GM23338 (cell line): ENCODE measurements around the gene RP9. TPM values are rescaled to one million over a fixed set of nuclear protein-coding genes. Genes with fewer than 3 reads are reported as not detected.

Source experiments
- ATAC-seq: fragments of 200-7000 bp; cut with Tn5 transposase; 3 replicates; pipeline ENCODE4 v1.9.1; 2020
- DNase-seq: peaks from one replicate; pipeline ENCODE4 v3.0.0-alpha.2; 2015; ENCODE audit warnings: low spot score
- H2AFZ ChIP-seq: fragments of 200-600 bp; sonication (generic); 2 replicates; pipeline ENCODE4 v1.8.0; 2016; ENCODE audit warnings: antibody characterized with exemption, mild to moderate bottlenecking, moderate library complexity
- H3F3A ChIP-seq: fragments of 200-600 bp; sonication (generic); replicated peaks from 2 replicates; pipeline ENCODE4 v1.8.0; 2017; ENCODE audit warnings: antibody characterized with exemption, mixed run types, low read depth
- H3K27ac ChIP-seq: fragments of 200-600 bp; sonication (generic); 2 replicates; pipeline ENCODE4 v1.6.1; 2016; ENCODE audit warnings: low read depth
- H3K27me3 ChIP-seq: fragments of 200-600 bp; sonication (generic); 2 replicates; pipeline ENCODE4 v1.8.0; 2016; ENCODE audit warnings: mild to moderate bottlenecking, mixed run types, moderate library complexity; ENCODE audit not compliant: insufficient read depth
- H3K36me3 ChIP-seq: fragments of 200-600 bp; sonication (generic); 2 replicates; pipeline ENCODE4 v1.8.0; 2016; ENCODE audit warnings: mild to moderate bottlenecking; ENCODE audit not compliant: insufficient read depth
- H3K4me1 ChIP-seq: fragments of 200-600 bp; sonication (generic); 2 replicates; pipeline ENCODE4 v1.8.0; 2016; ENCODE audit warnings: mild to moderate bottlenecking, moderate library complexity; ENCODE audit not compliant: insufficient read depth
- H3K4me2 ChIP-seq: fragments of 200-600 bp; sonication (generic); 2 replicates; pipeline ENCODE4 v1.7.1; 2017; ENCODE audit warnings: mixed run types
- H3K4me3 ChIP-seq: fragments of 200-600 bp; sonication (generic); 2 replicates; pipeline ENCODE4 v1.6.1; 2016; ENCODE audit warnings: mixed run types
- H3K79me2 ChIP-seq: fragments of 200-600 bp; sonication (generic); replicated peaks from 2 replicates; pipeline ENCODE4 v1.8.0; 2017; ENCODE audit warnings: mild to moderate bottlenecking; ENCODE audit not compliant: insufficient read depth
- H3K9me2 ChIP-seq: fragments of 200-600 bp; sonication (generic); 2 replicates; pipeline ENCODE4 v1.8.0; 2017; ENCODE audit not compliant: insufficient read depth
- H4K20me1 ChIP-seq: fragments of 200-600 bp; sonication (generic); replicated peaks from 2 replicates; pipeline ENCODE4 v1.8.0; 2017; ENCODE audit warnings: mild to moderate bottlenecking; ENCODE audit not compliant: insufficient read depth
- H3K27ac Mint-ChIP-seq: 2 replicates; pipeline ENCODE4 v1.8.0; 2020; ENCODE audit warnings: inconsistent platforms, mild to moderate bottlenecking, moderate library complexity, mixed read lengths
- H3K27me3 Mint-ChIP-seq: 3 replicates; pipeline ENCODE4 v1.8.0; 2022; ENCODE audit warnings: low read depth, mild to moderate bottlenecking, moderate library complexity, mixed read lengths, inconsistent platforms; ENCODE audit not compliant: insufficient read depth, poor library complexity
- H3K36me3 Mint-ChIP-seq: 3 replicates; pipeline ENCODE4 v1.8.0; 2021; ENCODE audit warnings: low read depth, mild to moderate bottlenecking, inconsistent platforms, moderate library complexity, mixed read lengths
- H3K4me1 Mint-ChIP-seq: 3 replicates; pipeline ENCODE4 v1.8.0; 2020; ENCODE audit warnings: mild to moderate bottlenecking, inconsistent platforms, mixed read lengths
- H3K4me3 Mint-ChIP-seq: 3 replicates; pipeline ENCODE4 v1.8.0; 2021; ENCODE audit warnings: moderate library complexity, mild to moderate bottlenecking, inconsistent platforms, mixed read lengths
- H3K9me3 Mint-ChIP-seq: 3 replicates; pipeline ENCODE4 v1.8.0; 2020; ENCODE audit warnings: moderate library complexity, mild to moderate bottlenecking, inconsistent platforms, mixed read lengths
- CREB1 ChIP-seq: fragments of 250-450 bp; sonication (Bioruptor Pico); IDR thresholded peaks from 2 replicates; pipeline ENCODE4 v1.5.0; 2020; ENCODE audit warnings: low read depth, mild to moderate bottlenecking, moderate library complexity
- EZH2phosphoT487 ChIP-seq: fragments of 200-600 bp; sonication (generic); IDR thresholded peaks from one replicate; pipeline ENCODE4 v1.8.1; 2018; ENCODE audit warnings: antibody characterized with exemption; ENCODE audit not compliant: unreplicated experiment
- JUNB ChIP-seq: IDR thresholded peaks from one replicate; pipeline ENCODE4 v1.6.1; 2016; ENCODE audit warnings: antibody characterized with exemption; ENCODE audit not compliant: unreplicated experiment
- NANOG ChIP-seq: IDR thresholded peaks from 2 replicates; pipeline ENCODE4 v1.6.1; 2016; ENCODE audit warnings: antibody characterized with exemption, borderline replicate concordance
- POLR2AphosphoS5 ChIP-seq: IDR thresholded peaks from 2 replicates; pipeline ENCODE4 v1.6.1; 2016; ENCODE audit warnings: antibody characterized with exemption, low read depth
- ZNF114 ChIP-seq: fragments of 250-450 bp; sonication (Bioruptor Pico); IDR thresholded peaks from 2 replicates; pipeline ENCODE4 v1.5.0; 2020; ENCODE audit warnings: mild to moderate bottlenecking, moderate library complexity
- ZNF331 ChIP-seq: fragments of 250-450 bp; sonication (Bioruptor Pico); IDR thresholded peaks from 2 replicates; pipeline ENCODE4 v1.5.0; 2020; ENCODE audit warnings: low read depth, mild to moderate bottlenecking, moderate library complexity
- polyA plus RNA-seq: library from polyadenylated mRNA; unstranded; fragments of >200 nt; fragmentation: Nextera tagmentation; extraction: Ambion mirVana; gene quantifications from 2 replicates; pipeline ENCODE4 v1.2.1, GENCODE V29; 2016
- total RNA-seq: library from RNA; depleted of rRNA; stranded (reverse); fragments of >200 nt; shearing (Covaris generic); gene quantifications from 2 replicates; pipeline ENCODE4 v1.2.3, GENCODE V29; 2014
- TF ChIP-seq, protein P1 (sequence below): IDR thresholded peaks from 2 replicates; pipeline ENCODE4 v1.6.1; 2016; ENCODE audit warnings: antibody characterized with exemption
- TF ChIP-seq, protein P2 (sequence below): IDR thresholded peaks from one replicate; pipeline ENCODE4 v1.6.1; 2018; ENCODE audit warnings: antibody characterized with exemption; ENCODE audit not compliant: unreplicated experiment
- TF ChIP-seq, protein P3 (sequence below), 2 experiments: fragments of 200-600 bp in 1 of 2; sonication (generic) in 1 of 2; conservative IDR thresholded peaks; 2 replicates each; pipeline versions ENCODE4 v1.5.1 to v1.6.1; 2016 to 2017; ENCODE audit warnings: antibody characterized with exemption in 2 of 2, low read depth in 2 of 2, mild to moderate bottlenecking in 2 of 2, moderate library complexity in 1 of 2

RP9 gene
- total and polyA plus RNA-seq, 2 experiments from 2014 or later = 8.7 to 43.2 TPM

DNA sequence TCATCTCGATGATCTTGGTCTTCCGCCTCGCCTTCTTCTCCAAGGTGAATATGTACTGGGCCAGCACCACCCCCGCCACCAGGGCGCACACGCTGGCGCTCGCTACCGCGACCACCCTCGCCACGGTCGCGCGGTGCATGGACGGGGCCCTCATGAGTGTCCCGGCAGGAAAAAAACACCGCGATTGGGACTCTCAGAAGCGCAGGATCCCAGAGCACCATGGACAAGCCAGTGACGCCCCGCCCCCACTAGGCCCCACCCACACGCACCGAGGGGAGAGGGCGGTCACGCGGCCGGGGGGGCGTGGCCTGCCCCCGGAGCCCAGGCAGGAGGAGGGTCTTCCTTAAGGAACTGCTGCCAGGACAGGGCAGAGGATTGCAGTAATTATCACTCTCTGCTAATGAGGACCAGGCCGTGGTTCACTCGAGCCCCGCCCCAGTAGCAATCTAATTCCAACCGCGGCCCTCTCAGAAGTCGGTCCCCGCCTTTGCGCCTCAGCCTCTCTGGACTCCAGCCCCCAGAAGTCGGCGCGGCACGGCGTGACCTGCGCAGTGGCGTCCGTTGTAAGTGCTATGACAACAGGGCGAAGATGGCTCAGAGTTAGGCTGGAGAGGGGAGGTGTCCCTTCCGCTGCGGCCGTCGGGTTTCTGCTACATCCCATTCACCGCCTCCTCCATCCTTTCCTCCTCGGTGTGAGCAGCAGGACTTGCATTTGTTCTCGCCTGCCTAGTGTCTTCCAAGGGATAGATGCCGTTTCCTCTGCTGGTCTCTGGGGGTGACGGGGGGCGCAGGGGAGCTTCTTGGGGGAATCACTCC lies 20.0 kb upstream of the RP9 start, which contains the start of gene BBS9:
BBS9 (plus strand) TSS at position 575 of the 816 bp plus-strand sequence. CDS start 16,689 bp downstream, outside the sequence.
- Histone ChIP-seq H3K27me3 (no peaks in the 10 kb centered on the region), H3K4me2 (peak within 1 kb of the TSS; percentile 91), H3K4me1 (peaks cover 6% of the 10 kb centered on the region; the same call in 1 of the 2 replicates), H3K79me2 (no peaks in the 10 kb centered on the region), H3K9me2 (no peaks in the 10 kb centered on the region), H3F3A (no peaks in the 10 kb centered on the region), H3K4me3 (peak within 1 kb of the TSS; percentile 76), H4K20me1 (no peaks in the 10 kb centered on the region), H3K36me3 (no peaks in the 10 kb centered on the region), H2AFZ (peak within 1 kb of the TSS; percentile 99), H3K27ac (no peak within 1 kb of the TSS)
- Mint-ChIP-seq H3K4me1 (peaks cover 8% of the 10 kb centered on the region), H3K9me3 (no peaks in the 10 kb centered on the region), H3K27me3 (no peaks in the 10 kb centered on the region), H3K27ac (peak within 1 kb of the TSS; percentile 91), H3K4me3 (peak within 1 kb of the TSS; percentile 98), H3K36me3 (no peaks in the 10 kb centered on the region)
- peak; percentile 97 for DNase-seq
- 0 out of 2 replicates have a peak, but pooled peaks have one; percentile 16 for TF ChIP-seq CREB1 (CRISPR knock-in tag)
- TF ChIP-seq ZNF331 = no peak
- TF ChIP-seq ZNF114 = no peak
- TF ChIP-seq POLR2AphosphoS5 = peak; percentile 67
- no peak for TF ChIP-seq JUNB
- TF ChIP-seq EZH2phosphoT487 = no peak
- TF ChIP-seq, protein P1, sequence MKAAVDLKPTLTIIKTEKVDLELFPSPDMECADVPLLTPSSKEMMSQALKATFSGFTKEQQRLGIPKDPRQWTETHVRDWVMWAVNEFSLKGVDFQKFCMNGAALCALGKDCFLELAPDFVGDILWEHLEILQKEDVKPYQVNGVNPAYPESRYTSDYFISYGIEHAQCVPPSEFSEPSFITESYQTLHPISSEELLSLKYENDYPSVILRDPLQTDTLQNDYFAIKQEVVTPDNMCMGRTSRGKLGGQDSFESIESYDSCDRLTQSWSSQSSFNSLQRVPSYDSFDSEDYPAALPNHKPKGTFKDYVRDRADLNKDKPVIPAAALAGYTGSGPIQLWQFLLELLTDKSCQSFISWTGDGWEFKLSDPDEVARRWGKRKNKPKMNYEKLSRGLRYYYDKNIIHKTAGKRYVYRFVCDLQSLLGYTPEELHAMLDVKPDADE = peak; percentile 82
- peak; percentile 99 for ATAC-seq

DNA sequence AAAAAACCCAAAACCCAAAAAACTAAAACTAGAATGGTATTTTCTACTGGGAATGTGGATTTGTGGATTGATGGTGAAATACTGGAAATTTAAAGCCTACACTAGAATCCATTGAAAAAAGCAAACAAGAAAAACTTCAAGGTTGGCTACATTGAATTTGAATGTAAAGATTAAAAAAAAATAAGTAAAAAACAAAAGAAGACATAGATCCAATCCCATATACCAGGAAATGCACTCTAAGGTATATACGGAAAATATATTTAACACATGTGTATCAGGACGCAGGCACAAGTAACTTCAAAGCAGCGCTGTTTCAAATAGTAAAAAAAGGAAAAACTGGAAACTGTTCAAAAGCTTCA lies 19.4 kb upstream of the RP9 start:
- ATAC-seq (no peak), DNase-seq (no peak)
- no peaks in the 10 kb centered on the region for H3K36me3 Mint-ChIP-seq
- no peaks in the 10 kb centered on the region for H3F3A ChIP-seq
- H3K27me3 Mint-ChIP-seq = no peaks in the 10 kb centered on the region
- no peaks in the 10 kb centered on the region for H3K27me3 ChIP-seq
- H4K20me1 ChIP-seq = no peaks in the 10 kb centered on the region
- no peaks in the 10 kb centered on the region for H3K9me2 ChIP-seq
- H3K4me1 ChIP-seq = peaks cover 6% of the 10 kb centered on the region; the same call in 1 of the 2 replicates
- H3K4me2 ChIP-seq = peak overlapping the region; percentile 82
- H2AFZ ChIP-seq = peak overlapping the region; percentile 96
- TF ChIP-seq ZNF114 (no peak), NANOG (no peak), ZNF331 (no peak), CREB1 (CRISPR knock-in tag) (no peak)
- TF ChIP-seq, protein P2, sequence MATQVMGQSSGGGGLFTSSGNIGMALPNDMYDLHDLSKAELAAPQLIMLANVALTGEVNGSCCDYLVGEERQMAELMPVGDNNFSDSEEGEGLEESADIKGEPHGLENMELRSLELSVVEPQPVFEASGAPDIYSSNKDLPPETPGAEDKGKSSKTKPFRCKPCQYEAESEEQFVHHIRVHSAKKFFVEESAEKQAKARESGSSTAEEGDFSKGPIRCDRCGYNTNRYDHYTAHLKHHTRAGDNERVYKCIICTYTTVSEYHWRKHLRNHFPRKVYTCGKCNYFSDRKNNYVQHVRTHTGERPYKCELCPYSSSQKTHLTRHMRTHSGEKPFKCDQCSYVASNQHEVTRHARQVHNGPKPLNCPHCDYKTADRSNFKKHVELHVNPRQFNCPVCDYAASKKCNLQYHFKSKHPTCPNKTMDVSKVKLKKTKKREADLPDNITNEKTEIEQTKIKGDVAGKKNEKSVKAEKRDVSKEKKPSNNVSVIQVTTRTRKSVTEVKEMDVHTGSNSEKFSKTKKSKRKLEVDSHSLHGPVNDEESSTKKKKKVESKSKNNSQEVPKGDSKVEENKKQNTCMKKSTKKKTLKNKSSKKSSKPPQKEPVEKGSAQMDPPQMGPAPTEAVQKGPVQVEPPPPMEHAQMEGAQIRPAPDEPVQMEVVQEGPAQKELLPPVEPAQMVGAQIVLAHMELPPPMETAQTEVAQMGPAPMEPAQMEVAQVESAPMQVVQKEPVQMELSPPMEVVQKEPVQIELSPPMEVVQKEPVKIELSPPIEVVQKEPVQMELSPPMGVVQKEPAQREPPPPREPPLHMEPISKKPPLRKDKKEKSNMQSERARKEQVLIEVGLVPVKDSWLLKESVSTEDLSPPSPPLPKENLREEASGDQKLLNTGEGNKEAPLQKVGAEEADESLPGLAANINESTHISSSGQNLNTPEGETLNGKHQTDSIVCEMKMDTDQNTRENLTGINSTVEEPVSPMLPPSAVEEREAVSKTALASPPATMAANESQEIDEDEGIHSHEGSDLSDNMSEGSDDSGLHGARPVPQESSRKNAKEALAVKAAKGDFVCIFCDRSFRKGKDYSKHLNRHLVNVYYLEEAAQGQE = no peak
- TF ChIP-seq, protein P1 = no peak
- TF ChIP-seq, protein P3, sequence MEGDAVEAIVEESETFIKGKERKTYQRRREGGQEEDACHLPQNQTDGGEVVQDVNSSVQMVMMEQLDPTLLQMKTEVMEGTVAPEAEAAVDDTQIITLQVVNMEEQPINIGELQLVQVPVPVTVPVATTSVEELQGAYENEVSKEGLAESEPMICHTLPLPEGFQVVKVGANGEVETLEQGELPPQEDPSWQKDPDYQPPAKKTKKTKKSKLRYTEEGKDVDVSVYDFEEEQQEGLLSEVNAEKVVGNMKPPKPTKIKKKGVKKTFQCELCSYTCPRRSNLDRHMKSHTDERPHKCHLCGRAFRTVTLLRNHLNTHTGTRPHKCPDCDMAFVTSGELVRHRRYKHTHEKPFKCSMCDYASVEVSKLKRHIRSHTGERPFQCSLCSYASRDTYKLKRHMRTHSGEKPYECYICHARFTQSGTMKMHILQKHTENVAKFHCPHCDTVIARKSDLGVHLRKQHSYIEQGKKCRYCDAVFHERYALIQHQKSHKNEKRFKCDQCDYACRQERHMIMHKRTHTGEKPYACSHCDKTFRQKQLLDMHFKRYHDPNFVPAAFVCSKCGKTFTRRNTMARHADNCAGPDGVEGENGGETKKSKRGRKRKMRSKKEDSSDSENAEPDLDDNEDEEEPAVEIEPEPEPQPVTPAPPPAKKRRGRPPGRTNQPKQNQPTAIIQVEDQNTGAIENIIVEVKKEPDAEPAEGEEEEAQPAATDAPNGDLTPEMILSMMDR (conservative IDR thresholded peaks at IDR 0.05; ENCODE audit: low read depth in 2 of 2) = no peak
- H3K79me2 ChIP-seq = no peaks in the 10 kb centered on the region
- no peaks in the 10 kb centered on the region for H3K36me3 ChIP-seq
- no peak overlapping the region for H3K27ac ChIP-seq
- H3K9me3 Mint-ChIP-seq = no peaks in the 10 kb centered on the region
- H3K4me1 Mint-ChIP-seq = peaks cover 8% of the 10 kb centered on the region
- H3K4me3 ChIP-seq = peak overlapping the region; percentile 76
- H3K27ac Mint-ChIP-seq = no peak overlapping the region
- H3K4me3 Mint-ChIP-seq = peak overlapping the region; percentile 98
